Measurements from ENCODE around the gene TAX1BP1.

TAX1BP1 gene

GRCh38 chr7:27872356-27873275 is 132.7 kb downstream of the TAX1BP1 start:
- TF ChIP-seq POLR2A (IDR thresholded peaks at IDR 0.05; ENCODE audit: low read depth, low read length): no peak
- TF ChIP-seq TAF1 (IDR thresholded peaks at IDR 0.05; ENCODE audit: borderline replicate concordance, low read depth, low read length): no peak
- TF ChIP-seq POLR2AphosphoS5 (IDR thresholded peaks at IDR 0.05; ENCODE audit: low read depth, low read length): no peak
- DNase-seq (ENCODE audit: insufficient read length) (no peak), FAIRE-seq (no peak)

- FAIRE-seq (no peak), DNase-seq (ENCODE audit: insufficient read length) (no peak)
- no peak for TF ChIP-seq POLR2AphosphoS5 (IDR thresholded peaks at IDR 0.05; ENCODE audit: low read depth, low read length)
- no peak for TF ChIP-seq TAF1 (IDR thresholded peaks at IDR 0.05; ENCODE audit: borderline replicate concordance, low read depth, low read length)
- TF ChIP-seq POLR2A (IDR thresholded peaks at IDR 0.05; ENCODE audit: low read depth, low read length): no peak
These were observed 134.3 kb downstream of the TAX1BP1 start for GRCh38 chr7:27873981-27874957.

GRCh38 chr7:27875061-27875460 is 135.1 kb downstream of the TAX1BP1 start:
- TF ChIP-seq POLR2AphosphoS5 (IDR thresholded peaks at IDR 0.05; ENCODE audit: low read depth, low read length): no peak
- TF ChIP-seq TAF1 (IDR thresholded peaks at IDR 0.05; ENCODE audit: borderline replicate concordance, low read depth, low read length): no peak
- TF ChIP-seq POLR2A (IDR thresholded peaks at IDR 0.05; ENCODE audit: low read depth, low read length): no peak
- DNase-seq (ENCODE audit: insufficient read length) (no peak), FAIRE-seq (no peak)

GRCh38 chr7:27875832-27876231 is 135.9 kb downstream of the TAX1BP1 start:
- TF ChIP-seq TAF1 (IDR thresholded peaks at IDR 0.05; ENCODE audit: borderline replicate concordance, low read depth, low read length) (no peak), POLR2AphosphoS5 (IDR thresholded peaks at IDR 0.05; ENCODE audit: low read depth, low read length) (no peak), POLR2A (IDR thresholded peaks at IDR 0.05; ENCODE audit: low read depth, low read length) (no peak)
- no peak for FAIRE-seq
- no peak for DNase-seq (ENCODE audit: insufficient read length)

- FAIRE-seq: no peak
- no peak for TF ChIP-seq POLR2A (IDR thresholded peaks at IDR 0.05; ENCODE audit: low read depth, low read length)
- TF ChIP-seq POLR2AphosphoS5 (IDR thresholded peaks at IDR 0.05; ENCODE audit: low read depth, low read length): no peak
- no peak for TF ChIP-seq TAF1 (IDR thresholded peaks at IDR 0.05; ENCODE audit: borderline replicate concordance, low read depth, low read length)
These were observed 136.8 kb downstream of the TAX1BP1 start for GRCh38 chr7:27876756-27877155.

More at GRCh38 chr7:27876756-27877155, 136.8 kb downstream of the TAX1BP1 start:
- DNase-seq (ENCODE audit: insufficient read length): no peak

All from GM12892 (cell line).